Measurements from ENCODE around the gene EGLN3. TPM values are rescaled to one million over a fixed set of nuclear protein-coding genes. Genes with fewer than 3 reads are reported as not detected.

EGLN3 gene
- total RNA-seq, 1 donor from 2014 or later = 14.2 TPM

DNA sequence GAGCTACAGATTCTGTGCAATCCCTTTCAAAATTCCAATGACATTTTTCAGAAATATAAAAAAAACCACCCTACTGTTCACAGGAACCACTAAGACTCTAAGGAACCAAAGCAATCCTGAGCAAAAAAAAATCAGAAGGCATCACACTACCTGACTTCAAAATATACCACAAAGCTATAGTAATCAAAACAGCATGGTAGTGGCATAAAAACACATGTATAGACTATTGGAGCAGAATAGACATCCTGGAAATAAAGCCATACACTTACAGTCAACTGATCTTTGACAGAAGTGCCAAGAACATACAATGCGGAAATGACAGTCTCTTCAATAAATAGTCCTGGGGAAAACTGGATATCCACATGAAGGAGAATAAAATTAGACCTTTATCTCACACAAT, 56.5 kb downstream of the EGLN3 start:
- Mint-ChIP-seq H3K9me3 (ENCODE audit: unreplicated experiment) (peaks cover 4% of the 10 kb centered on the region), H3K36me3 (ENCODE audit: low read depth, unreplicated experiment) (no peaks in the 10 kb centered on the region), H3K27ac (ENCODE audit: unreplicated experiment) (no peak overlapping the region), H3K4me3 (ENCODE audit: unreplicated experiment) (no peak overlapping the region), H3K4me1 (ENCODE audit: unreplicated experiment) (no peaks in the 10 kb centered on the region), H3K27me3 (ENCODE audit: unreplicated experiment) (no peaks in the 10 kb centered on the region)
- TF ChIP-seq, protein P1, sequence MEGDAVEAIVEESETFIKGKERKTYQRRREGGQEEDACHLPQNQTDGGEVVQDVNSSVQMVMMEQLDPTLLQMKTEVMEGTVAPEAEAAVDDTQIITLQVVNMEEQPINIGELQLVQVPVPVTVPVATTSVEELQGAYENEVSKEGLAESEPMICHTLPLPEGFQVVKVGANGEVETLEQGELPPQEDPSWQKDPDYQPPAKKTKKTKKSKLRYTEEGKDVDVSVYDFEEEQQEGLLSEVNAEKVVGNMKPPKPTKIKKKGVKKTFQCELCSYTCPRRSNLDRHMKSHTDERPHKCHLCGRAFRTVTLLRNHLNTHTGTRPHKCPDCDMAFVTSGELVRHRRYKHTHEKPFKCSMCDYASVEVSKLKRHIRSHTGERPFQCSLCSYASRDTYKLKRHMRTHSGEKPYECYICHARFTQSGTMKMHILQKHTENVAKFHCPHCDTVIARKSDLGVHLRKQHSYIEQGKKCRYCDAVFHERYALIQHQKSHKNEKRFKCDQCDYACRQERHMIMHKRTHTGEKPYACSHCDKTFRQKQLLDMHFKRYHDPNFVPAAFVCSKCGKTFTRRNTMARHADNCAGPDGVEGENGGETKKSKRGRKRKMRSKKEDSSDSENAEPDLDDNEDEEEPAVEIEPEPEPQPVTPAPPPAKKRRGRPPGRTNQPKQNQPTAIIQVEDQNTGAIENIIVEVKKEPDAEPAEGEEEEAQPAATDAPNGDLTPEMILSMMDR (IDR thresholded peaks at IDR 0.05; ENCODE audit: unreplicated experiment) = no peak
- no peak for DNase-seq (ENCODE audit: low spot score)

DNA sequence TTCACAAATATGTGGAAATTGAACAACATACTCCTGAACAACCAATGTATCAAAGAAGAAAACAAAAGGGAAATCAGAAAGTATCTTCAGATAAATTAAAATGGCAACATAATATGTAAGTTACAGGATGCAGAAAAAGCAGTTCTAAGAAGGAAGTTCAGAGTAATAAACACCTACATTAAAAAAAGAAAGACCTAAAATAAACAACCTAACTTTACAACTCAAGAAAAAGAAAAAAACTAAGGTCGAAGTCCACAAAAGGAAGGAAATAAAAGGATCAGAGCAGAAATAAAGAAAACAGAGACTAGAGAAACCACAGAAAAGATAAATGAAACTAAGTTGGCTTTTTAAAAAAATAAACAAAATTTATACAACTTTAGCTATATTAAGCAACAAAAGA, 59.2 kb downstream of the EGLN3 start:
- no peaks in the 10 kb centered on the region for H3K4me1 Mint-ChIP-seq (ENCODE audit: unreplicated experiment)
- H3K27ac Mint-ChIP-seq (ENCODE audit: unreplicated experiment) = no peak overlapping the region
- no peaks in the 10 kb centered on the region for H3K27me3 Mint-ChIP-seq (ENCODE audit: unreplicated experiment)
- TF ChIP-seq, protein P1 (IDR thresholded peaks at IDR 0.05; ENCODE audit: unreplicated experiment) = no peak
- no peak overlapping the region for H3K4me3 Mint-ChIP-seq (ENCODE audit: unreplicated experiment)
- no peak for DNase-seq (ENCODE audit: low spot score)
- H3K36me3 Mint-ChIP-seq (ENCODE audit: low read depth, unreplicated experiment) = no peaks in the 10 kb centered on the region
- H3K9me3 Mint-ChIP-seq (ENCODE audit: unreplicated experiment) = peaks cover 4% of the 10 kb centered on the region

DNA sequence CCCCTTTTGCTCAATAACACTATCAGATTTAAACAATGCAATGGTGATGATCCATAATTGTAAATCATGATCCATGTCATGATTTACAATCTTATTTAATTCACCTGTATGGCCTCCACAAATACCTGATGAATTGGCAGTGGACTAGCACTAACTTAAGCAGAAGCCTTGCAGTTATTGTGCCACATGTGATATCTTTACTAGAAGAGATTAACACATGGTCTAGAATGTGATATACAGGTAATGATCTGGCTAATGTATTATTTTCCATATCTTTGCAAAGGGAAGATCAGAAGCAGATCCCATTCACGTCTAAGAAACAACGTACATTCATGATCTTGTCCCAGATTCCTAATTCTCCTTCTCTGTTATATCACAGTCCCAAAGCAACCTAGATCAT, 66.0 kb downstream of the EGLN3 start:
- Mint-ChIP-seq H3K36me3 (ENCODE audit: low read depth, unreplicated experiment) (no peaks in the 10 kb centered on the region), H3K27ac (ENCODE audit: unreplicated experiment) (no peak overlapping the region), H3K9me3 (ENCODE audit: unreplicated experiment) (no peaks in the 10 kb centered on the region), H3K27me3 (ENCODE audit: unreplicated experiment) (no peaks in the 10 kb centered on the region), H3K4me3 (ENCODE audit: unreplicated experiment) (no peak overlapping the region), H3K4me1 (ENCODE audit: unreplicated experiment) (no peaks in the 10 kb centered on the region)
- TF ChIP-seq, protein P1 (IDR thresholded peaks at IDR 0.05; ENCODE audit: unreplicated experiment) = no peak
- no peak for DNase-seq (ENCODE audit: low spot score)

DNA sequence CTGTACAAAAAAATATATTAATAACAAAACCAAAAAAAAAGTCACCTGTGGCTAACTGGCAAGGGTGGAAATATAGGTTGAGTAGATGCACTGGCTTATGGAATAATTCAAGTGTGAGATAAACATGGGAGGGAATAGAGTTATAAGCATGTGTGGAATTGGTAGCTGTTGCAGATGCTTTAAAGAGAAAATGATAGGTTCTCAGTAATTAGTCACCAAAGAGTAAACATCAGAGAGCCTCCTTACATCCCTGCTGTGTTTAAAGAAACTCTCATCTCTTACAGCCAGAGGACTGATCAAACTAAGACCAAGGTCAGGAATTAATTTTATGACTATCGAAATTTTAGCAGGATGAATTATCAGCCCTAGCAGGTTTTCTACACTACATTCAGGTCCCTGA, 70.5 kb downstream of the EGLN3 start:
- Mint-ChIP-seq H3K9me3 (ENCODE audit: unreplicated experiment) (peaks cover 7% of the 10 kb centered on the region), H3K27me3 (ENCODE audit: unreplicated experiment) (no peaks in the 10 kb centered on the region), H3K27ac (ENCODE audit: unreplicated experiment) (no peak overlapping the region), H3K4me3 (ENCODE audit: unreplicated experiment) (no peak overlapping the region), H3K36me3 (ENCODE audit: low read depth, unreplicated experiment) (peaks cover 6% of the 10 kb centered on the region), H3K4me1 (ENCODE audit: unreplicated experiment) (no peaks in the 10 kb centered on the region)
- TF ChIP-seq, protein P1 (IDR thresholded peaks at IDR 0.05; ENCODE audit: unreplicated experiment) = no peak
- no peak for DNase-seq (ENCODE audit: low spot score)

DNA sequence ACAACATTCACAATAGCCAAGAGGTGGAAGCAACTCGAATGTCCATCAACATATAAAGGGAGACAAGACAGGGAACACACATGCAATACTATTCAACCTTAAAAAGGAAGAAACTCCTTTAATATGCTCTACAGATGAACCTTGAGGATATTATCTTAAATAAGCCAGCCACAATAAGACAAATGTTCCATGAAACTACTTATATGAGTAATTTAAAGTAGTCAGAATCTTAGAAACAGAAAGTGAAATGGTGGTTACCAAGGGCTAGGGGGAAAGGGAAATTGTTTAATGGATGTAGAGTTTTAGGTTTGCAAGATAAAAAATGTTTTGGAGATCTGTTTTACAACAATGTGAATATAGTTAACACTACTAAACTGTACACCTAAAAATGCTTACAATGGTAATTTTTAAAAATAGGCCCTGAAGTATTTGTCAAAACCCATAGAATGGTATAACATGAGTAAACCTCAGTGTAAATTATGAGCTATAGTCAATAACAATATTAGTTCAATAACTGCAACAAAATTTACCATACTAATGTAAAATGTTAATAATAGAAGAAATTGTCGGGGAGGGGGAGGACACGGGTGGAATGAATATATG, 71.1 kb downstream of the EGLN3 start:
- TF ChIP-seq, protein P1 (IDR thresholded peaks at IDR 0.05; ENCODE audit: unreplicated experiment) = no peak
- Mint-ChIP-seq H3K4me1 (ENCODE audit: unreplicated experiment) (no peaks in the 10 kb centered on the region), H3K9me3 (ENCODE audit: unreplicated experiment) (peaks cover 7% of the 10 kb centered on the region), H3K36me3 (ENCODE audit: low read depth, unreplicated experiment) (peaks cover 8% of the 10 kb centered on the region), H3K27me3 (ENCODE audit: unreplicated experiment) (no peaks in the 10 kb centered on the region), H3K27ac (ENCODE audit: unreplicated experiment) (no peak overlapping the region), H3K4me3 (ENCODE audit: unreplicated experiment) (no peak overlapping the region)
- no peak for DNase-seq (ENCODE audit: low spot score)
